Neural cell (in vitro differentiated cells): ENCODE results near the gene TSPAN18. TPM values are rescaled to one million over a fixed set of nuclear protein-coding genes. Genes with fewer than 3 reads are reported as not detected.

Source experiments
- H2AFZ ChIP-seq: fragments of 200-600, 300-800 bp; sonication (generic), shearing (Covaris generic); 2 replicates; pipeline ENCODE4 v1.6.0; 2014; ENCODE audit warnings: low read depth, mild to moderate bottlenecking, antibody characterized with exemption, low read length, moderate library complexity
- H3F3A ChIP-seq: fragments of 200-600 bp; shearing (Covaris generic); 2 replicates; pipeline ENCODE4 v1.6.1; 2016; ENCODE audit warnings: mild to moderate bottlenecking, moderate library complexity, mixed read lengths, antibody characterized with exemption, low read length; ENCODE audit not compliant: insufficient read depth, poor library complexity, severe bottlenecking
- H3K27ac ChIP-seq: fragments of 200-600, 300-800 bp; sonication (generic), shearing (Covaris generic); 2 replicates; pipeline ENCODE4 v1.5.1; 2014; ENCODE audit warnings: mild to moderate bottlenecking, low read length, moderate library complexity
- H3K27me3 ChIP-seq: fragments of 300-800, 200-600 bp; sonication (generic), shearing (Covaris generic); 2 replicates; pipeline ENCODE4 v1.6.0; 2014; ENCODE audit warnings: mild to moderate bottlenecking, low read depth, low read length, moderate library complexity; ENCODE audit not compliant: insufficient read depth
- H3K36me3 ChIP-seq: fragments of 300-800, 200-600 bp; sonication (generic), shearing (Covaris generic); 2 replicates; pipeline ENCODE4 v1.5.1; 2014; ENCODE audit warnings: mild to moderate bottlenecking, antibody characterized with exemption, low read length, moderate library complexity; ENCODE audit not compliant: insufficient read depth
- H3K4me2 ChIP-seq: fragments of 300-800, 200-600 bp; sonication (generic), shearing (Covaris generic); 2 replicates; pipeline ENCODE4 v1.6.0; 2014; ENCODE audit warnings: mild to moderate bottlenecking, low read length
- H3K4me3 ChIP-seq: fragments of 300-800, 200-600 bp; sonication (generic), shearing (Covaris generic); 2 replicates; pipeline ENCODE4 v1.5.1; 2014; ENCODE audit warnings: mild to moderate bottlenecking, low read length, moderate library complexity
- H3K79me2 ChIP-seq: fragments of 200-600 bp; shearing (Covaris generic); replicated peaks from 2 replicates; pipeline ENCODE4 v1.6.0; 2014; ENCODE audit warnings: mild to moderate bottlenecking, low read length, moderate library complexity; ENCODE audit not compliant: insufficient read depth
- H3K9ac ChIP-seq: fragments of 300-800, 200-600 bp; sonication (generic), shearing (Covaris generic); 2 replicates; pipeline ENCODE4 v1.6.1; 2016; ENCODE audit warnings: mild to moderate bottlenecking, low read length, mixed read lengths
- H3K9me2 ChIP-seq: fragments of 200-600 bp; shearing (Covaris generic); 2 replicates; pipeline ENCODE4 v1.6.1; 2016; ENCODE audit warnings: mild to moderate bottlenecking, low read length, mixed read lengths; ENCODE audit not compliant: insufficient read depth
- H3K9me3 ChIP-seq: fragments of 200-600, 300-800 bp; sonication (generic), shearing (Covaris generic); 2 replicates; pipeline ENCODE4 v1.6.1; 2016; ENCODE audit warnings: mild to moderate bottlenecking, mixed run types, low read length, moderate library complexity, mixed read lengths
- H4K20me1 ChIP-seq: fragments of 200-600 bp; shearing (Covaris generic); 2 replicates; pipeline ENCODE4 v1.6.1; 2016; ENCODE audit warnings: mild to moderate bottlenecking, mixed run types; ENCODE audit not compliant: insufficient read depth
- CTCF ChIP-seq: fragments of 450-650 bp; IDR thresholded peaks from 2 replicates; pipeline ENCODE4 v1.5.1; 2014; ENCODE audit warnings: antibody characterized with exemption, mild to moderate bottlenecking, moderate library complexity; ENCODE audit not compliant: poor library complexity, severe bottlenecking
- EP300 ChIP-seq: fragments of 450-650 bp; conservative IDR thresholded peaks from 2 replicates; pipeline ENCODE4 v1.6.1; 2014; ENCODE audit warnings: antibody characterized with exemption, mild to moderate bottlenecking, moderate library complexity; ENCODE audit not compliant: poor library complexity, severe bottlenecking
- EZH2 ChIP-seq: fragments of 200-600, 300-800 bp; shearing (Covaris generic), sonication (generic); IDR thresholded peaks from 2 replicates; pipeline ENCODE4 v1.6.1; 2014; ENCODE audit warnings: antibody characterized with exemption, low read length, borderline replicate concordance, mild to moderate bottlenecking; ENCODE audit not compliant: insufficient read depth, poor library complexity, severe bottlenecking
- MXI1 ChIP-seq: fragments of 450-650 bp; conservative IDR thresholded peaks from 2 replicates; pipeline ENCODE4 v1.6.1; 2014; ENCODE audit warnings: antibody characterized with exemption, mild to moderate bottlenecking; ENCODE audit not compliant: poor library complexity, severe bottlenecking
- POLR2AphosphoS5 ChIP-seq: IDR thresholded peaks from 2 replicates; pipeline ENCODE4 v1.6.1; 2012
- RAD21 ChIP-seq: fragments of 450-650 bp; conservative IDR thresholded peaks from 2 replicates; pipeline ENCODE4 v1.6.1; 2014; ENCODE audit warnings: antibody characterized with exemption, mild to moderate bottlenecking, moderate library complexity
- REST ChIP-seq: IDR thresholded peaks from 2 replicates; pipeline ENCODE4 v1.6.1; 2012; ENCODE audit warnings: borderline replicate concordance
- SMC3 ChIP-seq: fragments of 450-650 bp; conservative IDR thresholded peaks from 2 replicates; pipeline ENCODE4 v1.6.1; 2014; ENCODE audit warnings: antibody characterized with exemption, mild to moderate bottlenecking, moderate library complexity; ENCODE audit not compliant: poor library complexity
- TAF1 ChIP-seq: IDR thresholded peaks from 2 replicates; pipeline ENCODE4 v1.6.1; 2012; ENCODE audit warnings: low read depth
- polyA plus RNA-seq: library from polyadenylated mRNA; depleted of rRNA; stranded (reverse); fragments of >200 nt; gene quantifications from 2 replicates; pipeline ENCODE4 v1.2.3, GENCODE V29; 2014

The TSPAN18 gene
- polyA plus RNA-seq, 1 donor from 2014 or later: 8.4 TPM

- Histone ChIP-seq H3K9me3 (no peaks in the 10 kb centered on the region), H3K9ac (no peak overlapping the region), H3K27ac (no peak overlapping the region), H2AFZ (no peak overlapping the region), H3K36me3 (no peaks in the 10 kb centered on the region), H3K79me2 (no peaks in the 10 kb centered on the region), H3K9me2 (no peaks in the 10 kb centered on the region), H3K27me3 (no peaks in the 10 kb centered on the region), H3K4me3 (no peak overlapping the region), H3K4me2 (no peak overlapping the region), H3F3A (no peaks in the 10 kb centered on the region), H4K20me1 (no peaks in the 10 kb centered on the region)
- TF ChIP-seq TAF1 (no peak), POLR2AphosphoS5 (no peak), SMC3 (no peak), EZH2 (no peak), CTCF (no peak), MXI1 (no peak), RAD21 (no peak), EP300 (no peak), REST (no peak)
Measured at GRCh38 chr11:44852159-44852747, 125.5 kb downstream of the TSPAN18 start.

GRCh38 chr11:44852952-44853351, 126.2 kb downstream of the TSPAN18 start:
- no peak overlapping the region for H3K27ac ChIP-seq
- H3K27me3 ChIP-seq: no peaks in the 10 kb centered on the region
- no peaks in the 10 kb centered on the region for H3K79me2 ChIP-seq
- H3K9me3 ChIP-seq: no peaks in the 10 kb centered on the region
- no peak overlapping the region for H3K4me2 ChIP-seq
- no peak overlapping the region for H3K9ac ChIP-seq
- no peaks in the 10 kb centered on the region for H3K36me3 ChIP-seq
- no peaks in the 10 kb centered on the region for H3K9me2 ChIP-seq
- no peak for TF ChIP-seq EP300
- no peak for TF ChIP-seq REST
- TF ChIP-seq TAF1: no peak
- TF ChIP-seq CTCF: no peak
- no peak for TF ChIP-seq POLR2AphosphoS5
- TF ChIP-seq SMC3: no peak
- TF ChIP-seq EZH2: no peak
- no peak for TF ChIP-seq RAD21
- no peak for TF ChIP-seq MXI1
- no peak overlapping the region for H3K4me3 ChIP-seq
- H2AFZ ChIP-seq: no peak overlapping the region
- no peaks in the 10 kb centered on the region for H4K20me1 ChIP-seq
- no peaks in the 10 kb centered on the region for H3F3A ChIP-seq
